GM04503 (cell line): ENCODE results near the gene ZNF43.
"Not testable (repeated sequence)": the region's sequence is repeated elsewhere in the genome, so short reads cannot be mapped to it uniquely, and the experiment has no call there.

ENCODE experiments used
- DNase-seq: peaks from one replicate; pipeline ENCODE4 v3.0.0-alpha.2; 2012; ENCODE audit warnings: low read depth

ZNF43 gene

DNA sequence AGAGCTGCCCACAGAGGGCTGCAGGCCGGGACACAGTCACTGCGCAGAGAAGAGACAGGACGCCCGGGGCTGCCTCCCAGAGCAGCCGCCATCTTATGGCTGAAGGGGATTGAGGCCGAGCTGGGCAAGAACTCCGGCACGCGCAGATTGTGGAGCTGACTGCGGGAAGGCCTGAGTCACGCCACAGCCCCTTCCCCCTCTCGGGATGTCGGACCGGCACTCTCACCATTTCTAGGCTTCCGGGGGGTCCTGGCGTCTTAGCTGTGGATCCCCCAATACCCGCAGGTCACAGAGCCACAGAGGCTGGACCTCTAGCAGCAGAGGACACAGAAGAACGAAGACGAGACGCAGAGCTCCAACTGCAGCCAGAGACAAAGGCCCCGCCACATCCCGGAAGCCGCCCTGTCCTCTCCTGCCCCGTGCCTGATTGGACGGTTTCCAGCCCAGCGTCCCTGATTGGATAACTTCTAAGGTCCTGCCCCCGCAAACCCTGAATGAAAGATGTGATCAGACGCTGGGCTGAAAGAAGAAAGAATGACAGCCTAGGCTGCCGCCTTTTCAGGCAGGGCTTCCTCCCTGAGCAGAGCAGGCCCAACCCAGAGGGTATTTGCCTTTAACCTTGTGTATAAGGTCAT is at the start of gene ZNF43:
ZNF43 (minus strand) TSS at position 373 of the 635 bp plus-strand sequence; CDS start at position 229, 144 bp downstream.
- peak; percentile 79 for DNase-seq

DNA sequence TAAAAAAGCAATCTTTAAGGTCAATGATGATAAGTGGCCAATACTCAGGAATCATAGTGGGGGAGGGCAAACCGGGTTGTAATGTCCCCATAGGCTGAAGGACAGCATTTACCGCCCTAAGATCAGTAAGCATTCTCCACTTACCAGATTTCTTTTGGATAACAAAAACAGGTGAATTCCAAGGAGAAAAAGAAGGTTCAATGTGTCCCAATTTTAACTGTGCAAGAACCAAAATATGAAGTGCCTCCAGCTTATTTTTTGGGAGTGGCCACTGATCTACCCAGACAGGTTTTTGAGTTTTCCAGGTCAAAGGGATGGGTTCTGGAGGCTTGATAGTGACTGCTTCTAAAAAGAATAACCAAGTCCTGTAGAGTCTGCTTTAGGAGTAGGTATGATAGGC is 49.5 kb upstream of the ZNF43 start:
- DNase-seq: not testable (repeated sequence)

DNA sequence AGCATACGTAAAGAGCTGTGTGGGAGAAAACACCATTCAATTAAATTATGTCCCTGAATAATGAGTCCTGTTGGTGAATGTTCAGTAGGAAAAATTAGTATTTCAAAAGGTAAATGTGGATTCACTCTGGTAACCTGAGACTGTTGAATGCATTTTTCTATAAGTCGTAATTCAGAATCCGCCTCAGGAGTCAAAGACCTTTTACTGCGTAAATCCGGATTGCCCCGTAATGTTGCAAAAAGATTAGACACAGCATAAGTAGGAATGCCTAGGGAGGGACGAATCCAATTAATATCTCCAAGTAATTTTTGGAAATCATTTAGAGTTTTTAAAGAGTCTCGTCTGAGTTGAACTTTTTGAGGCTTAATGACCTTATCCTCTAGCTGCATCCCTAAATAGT is 48.8 kb upstream of the ZNF43 start:
- DNase-seq: not testable (repeated sequence)

DNA sequence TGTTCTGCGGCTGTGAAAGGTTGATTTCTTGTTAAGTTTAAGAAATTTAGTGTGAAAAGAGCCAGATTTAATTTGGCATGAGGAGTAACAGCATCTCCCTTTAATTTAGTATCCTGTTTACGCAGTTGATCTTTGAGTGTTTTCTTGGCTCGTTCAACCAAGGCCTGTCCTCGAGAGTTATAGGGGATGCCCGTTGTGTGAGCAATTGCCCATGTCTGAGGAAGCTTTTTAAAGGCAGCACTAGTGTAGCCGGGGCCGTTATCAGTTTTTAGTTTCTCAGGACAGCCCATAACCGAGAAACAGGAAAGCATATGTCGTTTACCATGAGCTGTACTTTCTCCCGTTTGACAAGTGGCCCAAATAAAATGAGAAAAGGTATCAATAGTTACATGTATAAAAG is 47.5 kb upstream of the ZNF43 start:
- DNase-seq: no peak

DNA sequence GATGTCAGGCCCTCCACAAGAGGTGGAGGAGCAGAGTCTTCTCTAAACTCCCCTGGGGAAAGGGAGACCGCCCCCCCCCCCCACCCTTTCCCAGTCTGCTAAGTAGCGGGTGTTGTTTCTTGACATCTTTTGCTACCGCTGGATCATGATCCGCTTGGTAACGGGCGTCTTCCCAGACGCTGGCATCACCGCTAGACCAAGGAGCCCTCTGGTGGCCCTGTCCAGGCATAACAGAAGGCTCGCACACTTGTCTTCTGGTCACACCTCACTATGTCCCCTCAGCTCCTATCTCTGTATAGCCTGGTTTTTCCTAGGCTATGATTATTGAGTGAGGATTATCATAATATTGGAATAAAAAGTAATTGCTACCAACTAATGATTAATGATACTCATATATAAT is 44.8 kb upstream of the ZNF43 start:
- not testable (repeated sequence) for DNase-seq

DNA sequence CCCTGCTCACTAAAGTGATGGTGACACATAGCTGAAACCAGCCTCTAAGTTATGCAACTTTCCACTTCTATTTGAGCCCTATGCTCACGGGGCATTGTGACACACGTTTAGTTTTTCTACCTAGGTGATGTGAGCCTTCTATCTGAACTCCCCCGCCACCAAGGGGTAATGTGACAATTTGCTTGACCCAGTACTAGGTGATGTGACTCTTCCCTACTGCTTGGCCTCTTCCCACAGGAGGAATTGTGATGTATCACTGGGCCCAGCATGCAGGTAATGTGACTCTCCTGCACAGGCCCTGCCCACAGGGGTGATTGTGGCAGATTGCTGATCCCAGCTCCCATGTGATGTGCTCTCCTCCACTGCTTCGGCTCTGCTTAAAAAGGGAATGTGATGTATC is 42.7 kb upstream of the ZNF43 start:
- no peak for DNase-seq

DNA sequence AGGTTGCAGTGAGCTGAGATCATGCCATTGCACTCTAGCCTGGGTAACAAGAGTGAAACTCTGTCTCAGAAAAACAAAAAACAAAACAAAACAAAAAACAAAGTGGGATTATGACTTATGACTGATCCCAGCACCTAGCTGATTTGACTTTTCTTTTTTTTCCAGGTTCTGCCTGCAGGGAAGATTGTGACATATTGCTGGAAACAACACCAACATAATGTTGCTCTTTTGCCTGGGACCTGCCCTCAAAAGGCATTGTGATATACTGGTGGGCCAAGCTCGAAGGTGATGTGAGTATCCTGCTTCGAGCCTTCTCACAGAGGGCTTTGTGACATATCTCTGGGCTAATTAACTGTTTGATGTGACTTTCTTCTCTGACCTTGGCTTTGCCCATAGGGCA is 42.0 kb upstream of the ZNF43 start:
- DNase-seq: no peak

DNA sequence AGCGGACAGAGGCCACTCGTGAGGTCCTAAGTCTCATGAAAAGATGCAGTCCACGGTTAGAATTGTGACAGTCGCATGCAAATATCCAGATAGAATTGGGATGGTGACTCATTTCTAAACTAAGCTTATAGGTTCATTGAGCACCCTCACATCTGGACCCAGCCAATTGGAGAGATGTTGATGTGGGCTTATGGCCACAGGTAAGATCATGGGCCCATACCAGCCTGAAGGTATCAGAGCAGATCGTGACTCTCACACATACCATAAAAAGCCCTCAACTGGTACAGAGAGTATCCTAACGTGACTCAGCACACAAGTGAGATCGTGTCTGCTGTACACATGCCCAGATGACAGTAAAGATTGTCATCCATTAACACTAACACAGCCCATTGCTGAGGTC is 40.6 kb upstream of the ZNF43 start:
- DNase-seq: not testable (repeated sequence)

DNA sequence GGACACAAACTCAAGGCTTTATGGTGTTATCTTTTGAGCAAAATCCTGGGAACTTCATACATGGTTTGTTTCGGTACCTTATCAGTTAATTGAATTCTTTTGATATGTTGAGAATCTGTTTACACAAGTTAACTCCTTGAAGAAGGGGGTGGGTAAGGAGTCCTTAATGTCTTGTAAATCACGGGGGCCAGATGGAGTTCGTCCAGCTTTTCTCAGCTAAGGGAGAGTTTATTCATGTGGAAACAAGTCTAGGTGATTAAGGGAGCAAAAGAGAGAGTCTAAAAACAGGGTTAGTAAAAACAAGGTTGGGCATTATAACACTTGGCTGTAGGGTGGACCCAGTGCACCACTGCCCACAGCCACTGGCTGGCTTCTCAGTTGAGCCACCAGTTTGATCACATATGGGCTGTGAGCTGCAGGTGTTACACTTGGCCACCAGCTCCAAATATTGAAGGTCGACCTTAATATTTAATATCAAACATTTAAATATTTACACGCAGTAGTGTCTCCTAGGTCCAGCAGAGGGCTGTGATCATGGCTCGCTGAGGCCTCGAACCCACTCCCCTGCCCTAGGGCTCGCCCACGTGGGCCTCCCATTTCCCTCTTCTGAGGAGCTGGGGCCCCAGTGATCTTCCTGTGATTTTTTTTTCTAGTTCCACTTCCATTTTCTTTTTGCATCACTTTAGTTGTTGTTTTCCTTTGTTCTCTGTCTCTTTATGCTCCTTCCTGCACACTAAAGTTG is 21.0 kb upstream of the ZNF43 start:
- DNase-seq: no peak

DNA sequence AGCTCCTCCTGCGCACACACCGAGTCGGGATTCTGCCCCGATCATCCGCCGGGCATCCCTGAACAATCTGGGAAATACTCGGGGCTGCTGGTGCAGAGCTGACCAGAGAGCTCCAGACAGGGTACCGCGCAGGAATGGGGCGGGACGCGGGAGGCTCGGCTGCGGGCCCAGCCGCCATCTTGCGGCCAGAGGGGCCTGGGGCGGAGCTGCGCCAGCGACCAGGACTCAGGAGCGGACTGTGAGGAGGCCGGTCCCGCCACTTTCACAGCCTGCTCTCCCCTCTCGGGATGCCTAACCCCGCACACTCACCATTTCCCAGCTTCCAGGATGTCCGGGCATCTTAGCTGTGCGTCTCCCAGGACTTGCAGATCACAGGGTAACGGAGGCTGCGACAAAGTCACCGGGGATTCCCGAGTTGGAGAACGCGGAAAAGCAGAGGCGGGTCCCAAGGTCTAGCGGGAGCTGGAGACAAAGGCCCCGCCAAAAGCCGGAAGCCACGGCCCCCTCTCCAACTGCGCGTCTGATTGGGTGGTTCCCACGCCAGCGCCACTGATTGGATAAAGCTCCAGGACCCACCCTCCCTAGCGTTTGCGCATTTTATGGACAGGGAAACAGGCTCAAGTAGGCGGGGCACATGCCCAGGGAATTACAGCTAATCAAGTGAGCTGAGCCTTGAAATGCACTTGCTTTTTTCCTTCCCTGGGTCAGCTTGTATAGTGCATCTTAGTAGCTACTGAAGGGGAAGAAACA is 15.8 kb upstream of the ZNF43 start:
- peak; percentile 73 for DNase-seq

DNA sequence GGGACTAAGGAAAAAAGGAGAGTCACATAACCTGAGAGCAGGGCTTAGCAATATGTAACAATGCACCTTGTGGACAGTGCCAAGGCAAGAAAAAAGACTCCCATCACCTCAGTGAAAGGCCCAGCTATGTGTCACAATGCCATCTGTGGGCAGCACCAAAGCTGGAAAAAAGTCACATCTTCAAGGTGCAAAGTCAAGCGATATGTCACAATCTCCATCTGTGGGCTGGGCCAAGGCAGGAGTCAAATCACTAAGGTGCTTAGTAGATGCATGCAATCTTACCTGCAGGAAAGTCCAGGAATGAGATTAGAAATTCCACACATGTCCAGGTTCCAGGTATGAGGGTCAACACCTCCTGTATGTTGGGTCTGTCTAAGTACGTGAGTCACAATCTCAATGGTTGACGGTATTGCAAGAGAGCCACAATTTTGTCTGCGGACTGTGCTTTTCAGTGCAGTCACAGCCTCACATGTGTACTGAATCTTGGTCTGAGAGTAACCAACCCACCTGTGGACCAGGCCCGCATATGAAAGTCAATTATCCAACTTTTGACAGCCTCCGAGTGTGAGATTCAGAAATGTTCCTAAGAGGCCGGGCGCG is 14.8 kb upstream of the ZNF43 start:
- no peak for DNase-seq

DNA sequence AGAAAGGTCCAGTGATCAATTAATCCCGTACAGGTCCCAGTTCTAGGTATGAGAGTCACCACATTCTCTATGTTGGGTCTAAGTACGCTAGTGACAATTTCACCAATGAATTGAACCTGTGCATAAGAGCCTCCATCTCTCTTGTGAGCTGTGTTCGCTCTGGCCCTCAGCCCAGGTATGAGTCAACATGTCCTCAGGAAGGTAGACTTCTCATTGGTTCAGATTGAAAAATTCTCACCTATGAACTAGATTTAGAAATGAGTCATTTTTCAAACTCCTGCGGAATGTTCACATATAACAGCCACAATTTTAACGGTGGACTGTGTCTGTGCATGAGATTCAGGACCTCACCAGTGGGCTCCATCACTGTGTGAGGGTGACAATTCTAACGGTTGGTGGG is 12.7 kb upstream of the ZNF43 start:
- DNase-seq: no peak

DNA sequence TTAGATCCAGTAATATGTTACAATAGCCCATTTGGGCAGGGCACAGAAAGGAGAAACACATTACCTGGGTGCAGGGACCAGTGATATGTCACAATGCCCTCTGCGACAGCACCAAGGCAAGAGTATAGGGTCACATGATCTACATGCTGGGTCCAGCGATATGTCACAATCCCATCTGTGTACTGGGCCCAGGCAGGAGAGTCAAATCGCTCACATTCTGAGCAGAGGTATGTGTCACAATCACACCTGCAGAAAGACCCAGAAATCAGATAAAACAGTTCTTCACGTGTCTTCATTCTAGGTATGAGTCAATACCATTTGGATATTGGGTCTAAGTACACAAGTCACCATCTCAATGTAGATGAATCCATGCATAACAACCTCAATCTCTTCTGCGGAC is 7.1 kb upstream of the ZNF43 start:
- no peak for DNase-seq

DNA sequence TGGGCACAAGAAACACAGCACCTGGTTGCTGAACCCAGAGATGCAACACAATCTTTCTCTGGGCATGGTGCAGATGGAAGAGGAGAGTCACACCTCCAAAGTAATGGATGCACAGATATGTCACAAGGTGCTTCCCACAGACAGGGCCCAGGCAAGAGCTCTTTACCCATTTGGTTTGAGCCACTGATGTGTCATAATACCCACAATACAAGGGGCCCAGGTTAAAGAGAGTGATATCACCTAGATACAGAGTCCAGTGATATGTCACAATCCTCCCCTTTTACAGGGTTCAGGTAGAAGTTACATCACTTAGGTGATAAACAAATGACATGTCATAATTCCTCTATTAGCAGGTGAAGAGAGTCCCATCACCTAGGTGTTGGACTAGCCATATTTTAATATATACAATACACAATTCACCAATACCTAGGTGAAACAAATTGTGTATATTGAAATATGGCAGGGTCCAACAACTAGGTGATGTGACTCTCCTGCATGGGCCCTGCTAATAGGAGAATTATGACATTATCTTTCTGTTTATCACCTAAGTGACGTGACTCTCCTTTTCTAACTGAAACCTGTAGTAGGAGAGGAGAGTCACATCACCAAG is 5.6 kb upstream of the ZNF43 start:
- no peak for DNase-seq

DNA sequence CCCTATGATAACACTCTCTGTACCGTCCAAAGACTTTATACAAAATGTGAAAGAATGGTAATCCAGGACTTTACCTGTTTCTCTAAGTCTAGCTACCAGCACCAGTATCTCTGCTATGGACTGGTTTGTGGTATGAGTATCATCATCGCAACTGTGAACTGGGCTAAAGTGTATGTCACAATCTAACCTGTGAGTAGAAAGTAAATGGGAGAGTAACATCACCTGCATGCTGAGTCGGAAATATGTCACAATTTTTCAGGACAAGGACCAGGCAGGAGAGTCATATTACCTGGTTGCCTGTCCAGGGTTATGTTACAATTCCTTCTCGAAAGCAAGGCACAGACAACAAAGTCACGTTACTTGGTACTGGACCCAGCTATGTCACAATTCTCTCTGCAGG is 5.1 kb upstream of the ZNF43 start:
- no peak for DNase-seq

DNA sequence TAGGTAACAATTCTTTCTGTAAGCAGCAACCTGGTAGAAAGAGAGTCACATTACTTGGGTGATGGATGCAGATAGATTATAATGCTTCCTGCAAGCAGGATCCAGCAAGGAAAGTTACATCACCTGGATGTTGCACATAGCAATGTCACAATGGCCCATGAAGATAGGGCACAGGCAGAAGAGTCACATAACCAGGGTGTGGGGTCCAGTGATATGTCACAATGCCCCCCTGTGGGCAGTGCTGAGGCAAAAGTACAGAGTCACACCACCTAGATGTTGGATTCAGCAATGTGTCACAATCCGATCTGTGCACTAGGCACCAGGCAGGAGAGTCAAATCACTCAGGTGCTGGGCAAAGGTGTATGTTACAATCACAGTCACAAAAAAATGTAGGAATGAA is 4.0 kb upstream of the ZNF43 start:
- no peak for DNase-seq

DNA sequence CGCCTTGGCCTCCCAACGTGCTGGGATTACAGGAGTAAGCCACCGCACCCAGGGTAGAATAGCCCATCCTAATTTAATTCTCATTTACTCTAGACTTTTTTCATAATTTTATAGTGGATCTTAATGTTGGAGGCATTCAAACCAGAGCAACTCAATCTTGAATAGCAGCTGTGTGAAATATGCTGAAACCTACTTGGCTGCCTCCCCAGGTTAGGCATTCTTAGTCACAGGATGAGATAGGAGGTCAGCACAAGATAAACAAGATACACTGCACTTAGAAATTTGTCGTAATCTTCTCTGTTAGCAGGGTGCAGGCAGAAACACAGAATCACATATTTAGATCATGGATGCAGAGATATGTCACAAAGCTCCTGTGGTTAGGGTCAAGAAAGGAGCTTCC is 2.7 kb upstream of the ZNF43 start:
- DNase-seq: no peak

DNA sequence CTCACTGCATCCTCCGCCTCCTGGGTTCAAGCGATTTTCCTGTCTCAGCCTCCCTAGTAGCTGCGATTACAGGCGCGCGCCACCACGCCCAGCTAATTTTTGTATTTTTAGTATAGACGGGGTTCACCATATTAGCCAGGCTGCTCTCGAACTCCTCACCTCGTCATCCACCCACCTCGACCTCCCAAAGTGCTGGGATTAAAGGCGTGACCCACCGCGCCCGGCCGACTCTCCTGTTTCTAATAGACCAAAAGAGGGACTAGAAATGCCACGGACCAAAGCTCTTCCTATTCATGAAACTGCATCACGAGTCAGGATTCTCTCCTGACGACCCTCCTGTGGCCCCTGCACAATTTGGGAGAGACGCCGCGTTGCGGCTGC is 563 bp downstream of the ZNF43 start:
- DNase-seq: no peak

DNA sequence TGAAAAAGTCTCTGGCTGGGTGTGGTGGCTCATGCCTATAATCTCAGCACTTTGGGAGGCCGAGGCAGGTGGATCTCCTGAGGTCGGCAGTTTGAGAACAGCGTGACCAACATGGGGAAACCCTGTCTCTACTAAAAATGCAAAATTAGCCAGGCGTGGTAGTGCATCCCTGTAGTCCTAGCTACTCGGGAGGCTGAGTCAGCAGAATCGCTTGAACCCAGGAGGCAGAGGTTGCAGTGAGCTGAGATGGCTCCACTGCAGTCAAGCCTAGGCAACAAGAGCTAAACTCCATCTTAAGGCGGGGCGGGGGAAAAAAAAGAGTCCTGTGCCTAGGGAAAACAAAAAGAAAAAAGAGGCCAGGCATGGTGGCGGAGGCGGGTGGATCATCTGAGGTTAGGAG is 2.2 kb downstream of the ZNF43 start:
- DNase-seq: no peak

DNA sequence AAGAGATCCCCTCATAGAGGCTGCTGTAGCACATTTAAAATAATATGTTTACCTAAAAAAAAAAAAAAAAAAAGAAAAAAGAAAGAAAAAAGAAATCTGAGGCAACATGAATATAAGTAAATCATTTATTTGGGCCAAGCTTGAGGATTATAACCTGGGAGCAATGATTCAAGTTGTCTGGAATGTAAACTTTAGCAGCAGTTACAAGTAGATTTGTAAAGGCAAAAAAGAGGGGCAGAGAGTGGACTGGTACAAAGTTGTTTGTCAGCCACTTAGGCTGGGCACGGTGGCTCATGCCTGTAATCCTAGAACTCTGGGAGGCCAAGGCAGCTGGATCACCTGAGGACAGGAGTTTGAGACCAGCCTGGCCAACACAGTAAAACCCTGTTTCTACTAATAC is 11.3 kb downstream of the ZNF43 start:
- no peak for DNase-seq

DNA sequence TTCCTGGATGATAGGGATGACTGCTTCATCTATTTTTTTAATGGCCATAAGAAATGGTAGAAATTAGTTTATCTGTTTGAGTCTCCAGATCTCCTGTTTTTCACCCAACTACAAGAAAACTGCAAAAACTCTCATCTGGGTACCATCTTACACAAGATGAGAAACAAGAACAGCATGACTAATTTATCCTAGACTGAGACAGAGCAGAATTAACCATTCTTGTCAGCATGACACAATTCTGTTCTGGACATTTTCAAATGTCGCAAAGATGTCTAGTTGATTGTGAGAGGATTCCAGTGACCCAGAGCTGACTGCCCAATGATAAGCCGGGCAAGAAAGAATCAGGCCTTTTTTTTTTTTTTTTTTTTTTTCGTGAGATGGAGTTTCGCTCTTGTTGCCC is 12.8 kb downstream of the ZNF43 start:
- DNase-seq: no peak

DNA sequence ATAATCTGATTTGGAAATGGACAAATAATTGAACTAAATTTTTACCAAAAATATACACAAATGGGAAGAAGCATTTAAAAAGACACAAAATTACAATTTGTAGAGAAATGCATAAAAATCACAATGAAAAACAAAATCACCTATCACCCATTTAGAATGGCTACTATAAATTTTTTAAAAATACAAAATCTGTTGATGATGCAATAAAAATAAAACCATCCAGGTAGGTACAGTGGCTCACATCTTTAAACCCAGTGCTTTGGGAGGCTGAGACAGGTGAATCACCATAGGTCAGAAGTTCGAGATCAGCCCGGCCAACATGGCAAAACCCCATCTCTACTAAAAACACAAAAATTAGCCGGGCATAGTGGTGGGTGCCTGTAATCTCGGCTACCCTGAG is 23.5 kb downstream of the ZNF43 start:
- DNase-seq: no peak
